ENCODE data around the gene CTAGE4. TPM values are rescaled to one million over a fixed set of nuclear protein-coding genes. Genes with fewer than 3 reads are reported as not detected.
"Not testable (repeated sequence)": the region's sequence is repeated elsewhere in the genome, so short reads cannot be mapped to it uniquely, and the experiment has no call there.

Gene CTAGE4
- total and polyA plus RNA-seq, 4 donors, result 0.16 to 8.2 (median 4.3) TPM

DNA sequence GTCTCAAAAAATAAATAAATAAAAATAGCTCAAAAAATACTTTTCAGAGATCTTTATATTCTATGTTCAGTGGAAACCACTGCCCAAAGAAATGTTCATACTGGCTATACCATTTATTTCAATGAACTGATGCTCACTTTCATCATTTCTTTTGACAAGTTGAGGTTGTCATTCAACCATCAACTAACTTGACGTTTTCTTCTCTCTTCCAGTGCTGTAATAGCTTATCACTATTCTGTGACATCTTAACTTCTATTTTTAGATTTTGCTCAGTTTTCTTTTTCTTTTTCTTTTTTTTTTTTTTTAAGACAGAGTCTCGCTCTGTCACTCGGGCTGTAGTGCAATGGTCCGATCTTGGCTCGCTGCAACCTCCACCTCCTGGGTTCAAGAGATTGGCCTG is 8.7 kb upstream of the CTAGE4 start:
- Histone ChIP-seq H3K9me3 (ENCODE audit: control insufficient read depth in 4 of 4, insufficient read depth in 3 of 4, low read length in 3 of 4) (peaks cover 0 to 4% (median 1%) of the 10 kb centered on the region in 4 donors), H3K9ac (ENCODE audit: insufficient read depth in 1 of 2, low read length in 2 of 2) (no peak overlapping the region), H3K27me3 (ENCODE audit: control insufficient read depth in 3 of 3, insufficient read depth in 3 of 3, low read length in 2 of 3) (no peaks in the 10 kb centered on the region), H3K36me3 (ENCODE audit: control insufficient read depth in 4 of 4, insufficient read depth in 4 of 4, low read length in 4 of 4) (no peaks in the 10 kb centered on the region), H3K27ac (ENCODE audit: low read depth in 1 of 2, low read length in 1 of 2) (no peak overlapping the region), H3K4me3 (no peak overlapping the region), H3K4me1 (ENCODE audit: control insufficient read depth in 5 of 5, insufficient read depth in 5 of 5, low read length in 5 of 5) (no peaks in the 10 kb centered on the region)
- DNase-seq (no peak), ATAC-seq (ENCODE audit: insufficient read depth, low FRiP score) (no peak)
- no peak for TF ChIP-seq CTCF (IDR thresholded peaks at IDR 0.05; ENCODE audit: control extremely low read depth, extremely low read depth)
- 91 to 94% methylated on average over 5 of the region's 5 CpGs for WGBS, 2 donors

DNA sequence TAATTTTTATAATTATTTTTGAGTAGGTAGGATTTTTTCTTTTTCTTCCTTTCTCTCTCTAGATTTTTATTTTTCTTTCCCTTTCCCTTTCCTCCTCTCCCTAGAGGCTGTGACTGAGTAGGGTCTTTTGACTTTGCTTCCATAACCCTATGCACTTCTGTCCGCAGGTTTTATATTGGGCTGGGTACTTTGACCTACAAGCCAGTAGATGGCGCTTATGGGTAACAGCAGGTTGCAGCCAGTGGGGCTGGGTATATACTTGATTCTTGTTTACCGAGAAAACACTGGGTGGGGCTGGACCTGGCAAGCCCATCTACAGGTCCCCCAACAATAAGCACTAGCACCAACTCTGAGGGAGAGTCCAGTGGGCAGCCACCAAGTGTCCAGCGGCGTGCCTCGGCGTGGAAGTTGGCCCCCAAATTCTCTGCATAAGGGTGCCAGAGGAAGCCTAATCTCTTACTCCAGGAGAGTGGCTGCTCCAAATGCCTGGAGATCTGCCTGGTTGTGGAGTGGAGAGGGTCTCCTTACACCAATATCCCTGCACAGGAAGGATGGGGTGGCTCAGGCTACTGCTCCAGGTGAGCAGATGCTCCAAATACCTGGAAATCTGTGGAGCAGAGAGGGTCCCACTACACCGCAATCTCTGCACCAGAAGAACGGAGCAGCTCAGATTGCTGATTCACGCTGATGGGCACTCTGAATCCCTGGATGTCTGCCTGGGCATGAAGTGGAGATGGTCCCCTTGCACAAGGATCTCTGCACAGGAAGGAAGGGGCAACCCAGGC is 4.7 kb upstream of the CTAGE4 start:
- H3K36me3 ChIP-seq (ENCODE audit: control insufficient read depth in 4 of 4, insufficient read depth in 4 of 4, low read length in 4 of 4); H3K9me3 ChIP-seq (ENCODE audit: control insufficient read depth in 4 of 4, insufficient read depth in 3 of 4, low read length in 3 of 4); H3K4me1 ChIP-seq (ENCODE audit: control insufficient read depth in 5 of 5, insufficient read depth in 5 of 5, low read length in 5 of 5); H3K4me3 ChIP-seq; H3K9ac ChIP-seq (ENCODE audit: insufficient read depth in 1 of 2, low read length in 2 of 2); H3K27me3 ChIP-seq (ENCODE audit: control insufficient read depth in 3 of 3, insufficient read depth in 3 of 3, low read length in 2 of 3); H3K27ac ChIP-seq (ENCODE audit: low read depth in 1 of 2, low read length in 1 of 2): not testable (repeated sequence)
- DNase-seq (peak in 2 of 3 donors; percentile 13 to 34), ATAC-seq (ENCODE audit: insufficient read depth, low FRiP score) (peak; percentile 66)
- WGBS, 2 donors, result 44 to 53% methylated on average over 10 of the region's 10 CpGs

DNA sequence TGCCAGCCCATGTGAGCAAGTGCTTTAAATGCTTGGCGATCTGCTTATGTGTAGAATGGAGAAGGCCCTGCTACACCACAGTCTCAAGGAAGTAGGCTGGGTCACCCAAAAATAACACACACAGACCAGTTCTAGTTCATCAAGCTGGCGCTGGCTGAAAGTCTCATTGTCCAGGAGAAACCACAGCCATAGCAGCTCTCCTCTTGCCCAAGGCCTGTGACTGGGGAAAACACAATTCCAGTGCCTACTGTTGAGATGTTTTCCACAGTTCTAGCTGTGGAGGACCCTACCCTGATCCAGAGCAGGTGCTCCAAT is 4.1 kb upstream of the CTAGE4 start:
- not testable (repeated sequence) for H3K4me1 ChIP-seq (ENCODE audit: control insufficient read depth in 5 of 5, insufficient read depth in 5 of 5, low read length in 5 of 5); H3K27ac ChIP-seq (ENCODE audit: low read depth in 1 of 2, low read length in 1 of 2); H3K27me3 ChIP-seq (ENCODE audit: control insufficient read depth in 3 of 3, insufficient read depth in 3 of 3, low read length in 2 of 3); H3K4me3 ChIP-seq; H3K9ac ChIP-seq (ENCODE audit: insufficient read depth in 1 of 2, low read length in 2 of 2); DNase-seq; H3K36me3 ChIP-seq (ENCODE audit: control insufficient read depth in 4 of 4, insufficient read depth in 4 of 4, low read length in 4 of 4); H3K9me3 ChIP-seq (ENCODE audit: control insufficient read depth in 4 of 4, insufficient read depth in 3 of 4, low read length in 3 of 4); ATAC-seq (ENCODE audit: insufficient read depth, low FRiP score)
- WGBS, 2 donors, result 50 to 57% methylated on average over 1 of the region's 2 CpGs

DNA sequence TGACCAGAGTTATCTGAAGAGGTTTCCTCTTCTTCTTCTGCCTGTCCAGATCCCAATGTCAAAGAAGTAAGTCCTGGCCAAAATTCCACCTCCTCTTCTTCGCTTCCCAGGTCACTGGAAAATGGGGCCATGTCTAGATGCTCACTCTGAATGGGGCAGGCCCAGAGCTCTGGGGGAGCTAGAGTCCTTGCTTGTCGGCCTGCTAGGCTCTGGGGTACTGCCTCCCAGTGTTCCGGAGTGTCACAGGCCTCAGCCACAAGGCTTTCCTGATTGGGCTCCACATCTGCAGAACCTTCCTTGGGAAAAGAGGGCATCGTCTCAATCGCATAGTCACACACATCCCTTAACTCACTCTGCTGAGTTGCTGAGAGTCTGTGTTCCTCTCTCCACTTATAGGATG is 4.6 kb downstream of the CTAGE4 start:
- not testable (repeated sequence) for ATAC-seq (ENCODE audit: insufficient read depth, low FRiP score); H3K9ac ChIP-seq (ENCODE audit: insufficient read depth in 1 of 2, low read length in 2 of 2); H3K4me3 ChIP-seq; H3K36me3 ChIP-seq (ENCODE audit: control insufficient read depth in 4 of 4, insufficient read depth in 4 of 4, low read length in 4 of 4); H3K27ac ChIP-seq (ENCODE audit: low read depth in 1 of 2, low read length in 1 of 2); H3K27me3 ChIP-seq (ENCODE audit: control insufficient read depth in 3 of 3, insufficient read depth in 3 of 3, low read length in 2 of 3); DNase-seq; H3K9me3 ChIP-seq (ENCODE audit: control insufficient read depth in 4 of 4, insufficient read depth in 3 of 4, low read length in 3 of 4); H3K4me1 ChIP-seq (ENCODE audit: control insufficient read depth in 5 of 5, insufficient read depth in 5 of 5, low read length in 5 of 5)
- no CpG with 5 or more reads among the region's 5 CpGs for WGBS, 2 donors

DNA sequence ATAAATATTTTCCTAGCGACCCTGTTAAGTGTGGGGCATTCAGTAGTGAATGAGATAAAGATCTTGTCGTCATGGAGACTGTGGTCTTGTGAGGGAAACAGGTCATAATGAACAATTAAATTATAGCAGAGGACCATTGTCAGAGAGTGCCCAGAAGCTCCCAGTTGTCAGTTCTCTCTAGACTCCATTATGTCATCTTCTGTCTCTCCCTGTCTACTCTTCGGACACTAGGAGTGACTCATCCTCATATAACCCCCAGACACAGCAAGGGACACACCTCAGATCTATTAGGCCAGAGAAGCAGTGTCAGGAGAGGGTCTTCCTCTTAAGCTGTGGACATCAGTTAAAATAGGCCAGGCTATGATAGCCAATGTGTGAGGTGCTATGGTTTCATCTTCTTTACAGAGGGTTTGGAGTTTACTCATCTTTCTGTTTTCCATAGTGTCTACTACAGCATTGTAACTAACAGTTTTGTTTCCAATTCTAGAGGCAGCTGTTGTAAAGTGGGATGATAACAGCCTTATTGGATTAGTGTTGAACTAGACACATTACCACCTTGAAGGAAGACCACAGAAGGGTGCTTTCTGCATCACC is 5.4 kb downstream of the CTAGE4 start:
- not testable (repeated sequence) for H3K4me3 ChIP-seq; H3K27ac ChIP-seq (ENCODE audit: low read depth in 1 of 2, low read length in 1 of 2); ATAC-seq (ENCODE audit: insufficient read depth, low FRiP score); H3K36me3 ChIP-seq (ENCODE audit: control insufficient read depth in 4 of 4, insufficient read depth in 4 of 4, low read length in 4 of 4); H3K4me1 ChIP-seq (ENCODE audit: control insufficient read depth in 5 of 5, insufficient read depth in 5 of 5, low read length in 5 of 5); H3K9ac ChIP-seq (ENCODE audit: insufficient read depth in 1 of 2, low read length in 2 of 2); H3K27me3 ChIP-seq (ENCODE audit: control insufficient read depth in 3 of 3, insufficient read depth in 3 of 3, low read length in 2 of 3); H3K9me3 ChIP-seq (ENCODE audit: control insufficient read depth in 4 of 4, insufficient read depth in 3 of 4, low read length in 3 of 4); DNase-seq
- WGBS, 2 donors, result no CpG with 5 or more reads among the region's 3 CpGs

- not testable (repeated sequence) for H3K4me1 ChIP-seq (ENCODE audit: control insufficient read depth in 5 of 5, insufficient read depth in 5 of 5, low read length in 5 of 5); H3K9ac ChIP-seq (ENCODE audit: insufficient read depth in 1 of 2, low read length in 2 of 2); H3K27ac ChIP-seq (ENCODE audit: low read depth in 1 of 2, low read length in 1 of 2); H3K36me3 ChIP-seq (ENCODE audit: control insufficient read depth in 4 of 4, insufficient read depth in 4 of 4, low read length in 4 of 4); DNase-seq; H3K9me3 ChIP-seq (ENCODE audit: control insufficient read depth in 4 of 4, insufficient read depth in 3 of 4, low read length in 3 of 4); H3K27me3 ChIP-seq (ENCODE audit: control insufficient read depth in 3 of 3, insufficient read depth in 3 of 3, low read length in 2 of 3); H3K4me3 ChIP-seq; ATAC-seq (ENCODE audit: insufficient read depth, low FRiP score)
- WGBS, 2 donors, result no CpG with 5 or more reads among the region's 11 CpGs
These were observed 10.5 kb downstream of the CTAGE4 start for GRCh38 chr7:144193782-144194181.

- H3K27ac ChIP-seq (ENCODE audit: low read depth in 1 of 2, low read length in 1 of 2); H3K27me3 ChIP-seq (ENCODE audit: control insufficient read depth in 3 of 3, insufficient read depth in 3 of 3, low read length in 2 of 3); ATAC-seq (ENCODE audit: insufficient read depth, low FRiP score); DNase-seq; H3K36me3 ChIP-seq (ENCODE audit: control insufficient read depth in 4 of 4, insufficient read depth in 4 of 4, low read length in 4 of 4); H3K9ac ChIP-seq (ENCODE audit: insufficient read depth in 1 of 2, low read length in 2 of 2); H3K4me3 ChIP-seq; H3K4me1 ChIP-seq (ENCODE audit: control insufficient read depth in 5 of 5, insufficient read depth in 5 of 5, low read length in 5 of 5); H3K9me3 ChIP-seq (ENCODE audit: control insufficient read depth in 4 of 4, insufficient read depth in 3 of 4, low read length in 3 of 4): not testable (repeated sequence)
- no CpG with 5 or more reads among the region's 6 CpGs for WGBS, 2 donors
These were observed 11.2 kb downstream of the CTAGE4 start for GRCh38 chr7:144194453-144194852.
